ENCODE data around the gene USP10.

Gene USP10

GRCh38 chr16:84678541-84678940, 21.3 kb upstream of the USP10 start:
- H3K36me3 ChIP-seq, result no peaks in the 10 kb centered on the region
- no peaks in the 10 kb centered on the region; a peak in 1 of 22 replicates for H4K20me1 ChIP-seq
- no peak overlapping the region for H3K27ac ChIP-seq
- no peak for TF ChIP-seq Cebpa-rat (IDR thresholded peaks at IDR 0.05)
- no peaks in the 10 kb centered on the region for H3K9me3 ChIP-seq (replicated peaks in 1 of 11)
- no peaks in the 10 kb centered on the region for H3K27me3 ChIP-seq
- H3K9ac ChIP-seq, result no peak overlapping the region
- H3K4me1 ChIP-seq, result peaks cover 6 to 25% (median 16%) of the 10 kb centered on the region in 10 experiments
- no peak overlapping the region for H3K4me3 ChIP-seq
- no peak overlapping the region for H3K4me2 ChIP-seq

- peak overlapping the region in 7 of 11 experiments; percentile 5 to 58 (median 29); a peak in 12 of 22 replicates for H3K4me2 ChIP-seq
- H4K20me1 ChIP-seq, result no peaks in the 10 kb centered on the region
- no peak overlapping the region for H3K4me3 ChIP-seq
- no peak overlapping the region for H3K27ac ChIP-seq
- H3K9me3 ChIP-seq (replicated peaks in 1 of 11), result no peaks in the 10 kb centered on the region
- no peaks in the 10 kb centered on the region for H3K36me3 ChIP-seq
- no peak for TF ChIP-seq Cebpa-rat (IDR thresholded peaks at IDR 0.05)
- peaks cover 0 to 23% (median 11%) of the 10 kb centered on the region in 10 experiments; a peak in 12 of 20 replicates for H3K4me1 ChIP-seq
- no peaks in the 10 kb centered on the region for H3K27me3 ChIP-seq
- H3K9ac ChIP-seq, result no peak overlapping the region
Measured at GRCh38 chr16:84680165-84680842, 19.5 kb upstream of the USP10 start.

GRCh38 chr16:84680843-84681629, 18.8 kb upstream of the USP10 start:
- H3K27ac ChIP-seq, result no peak overlapping the region
- H3K27me3 ChIP-seq, result no peaks in the 10 kb centered on the region
- H3K4me3 ChIP-seq, result no peak overlapping the region
- H3K4me2 ChIP-seq, result peak overlapping the region in 7 of 11 experiments; percentile 5 to 58 (median 29); a peak in 11 of 22 replicates
- no peaks in the 10 kb centered on the region for H3K9me3 ChIP-seq (replicated peaks in 1 of 11)
- H3K9ac ChIP-seq, result no peak overlapping the region
- no peaks in the 10 kb centered on the region for H3K36me3 ChIP-seq
- TF ChIP-seq Cebpa-rat (IDR thresholded peaks at IDR 0.05), result no peak
- peaks cover 0 to 28% (median 13%) of the 10 kb centered on the region in 10 experiments; a peak in 12 of 20 replicates for H3K4me1 ChIP-seq
- H4K20me1 ChIP-seq, result no peaks in the 10 kb centered on the region

GRCh38 chr16:84683691-84684591, 15.9 kb upstream of the USP10 start:
- H3K36me3 ChIP-seq, result peaks cover 0 to 2% (median 0%) of the 10 kb centered on the region in 11 experiments; a peak in 1 of 22 replicates

GRCh38 chr16:84684592-84684965, 15.2 kb upstream of the USP10 start:
- H3K27ac ChIP-seq, result no peak overlapping the region
- H4K20me1 ChIP-seq, result no peaks in the 10 kb centered on the region
- peaks cover 0 to 4% (median 0%) of the 10 kb centered on the region in 11 experiments; a peak in 2 of 22 replicates for H3K36me3 ChIP-seq
- no peak for TF ChIP-seq Cebpa-rat (IDR thresholded peaks at IDR 0.05)
- peaks cover 22 to 62% (median 43%) of the 10 kb centered on the region in 10 experiments for H3K4me1 ChIP-seq
- H3K4me2 ChIP-seq, result no peak overlapping the region
- H3K9me3 ChIP-seq (replicated peaks in 1 of 11), result peaks cover 9 to 24% (median 17%) of the 10 kb centered on the region in 11 experiments; a peak in 21 of 22 replicates
- no peak overlapping the region for H3K4me3 ChIP-seq
- no peaks in the 10 kb centered on the region for H3K27me3 ChIP-seq
- H3K9ac ChIP-seq, result no peak overlapping the region

More at GRCh38 chr16:84683691-84684591, 15.9 kb upstream of the USP10 start:
- H3K27me3 ChIP-seq, result no peaks in the 10 kb centered on the region
- H3K9me3 ChIP-seq (replicated peaks in 1 of 11), result peaks cover 9 to 18% (median 10%) of the 10 kb centered on the region in 11 experiments; a peak in 21 of 22 replicates
- H3K4me2 ChIP-seq, result no peak overlapping the region
- peaks cover 22 to 58% (median 41%) of the 10 kb centered on the region in 10 experiments for H3K4me1 ChIP-seq
- H4K20me1 ChIP-seq, result no peaks in the 10 kb centered on the region
- H3K4me3 ChIP-seq, result no peak overlapping the region
- no peak overlapping the region for H3K27ac ChIP-seq
- TF ChIP-seq Cebpa-rat (IDR thresholded peaks at IDR 0.05), result no peak
- H3K9ac ChIP-seq, result no peak overlapping the region

GRCh38 chr16:84685210-84685609, 14.6 kb upstream of the USP10 start:
- Histone ChIP-seq H3K27ac (peak overlapping the region in 1 of 11 experiments; percentile 32; a peak in 1 of 22 replicates), H3K27me3 (no peaks in the 10 kb centered on the region), H3K4me2 (peak overlapping the region in 5 of 11 experiments; percentile 2 to 46 (median 8); a peak in 5 of 22 replicates), H3K36me3 (peaks cover 0 to 8% (median 0%) of the 10 kb centered on the region in 11 experiments; a peak in 2 of 22 replicates), H3K4me3 (no peak overlapping the region), H4K20me1 (no peaks in the 10 kb centered on the region), H3K9ac (no peak overlapping the region), H3K9me3 (replicated peaks in 1 of 11) (peaks cover 9 to 31% (median 22%) of the 10 kb centered on the region in 11 experiments; a peak in 21 of 22 replicates), H3K4me1 (peaks cover 22 to 62% (median 43%) of the 10 kb centered on the region in 10 experiments)
- no peak for TF ChIP-seq Cebpa-rat (IDR thresholded peaks at IDR 0.05)

- peak overlapping the region; percentile 7 to 85 (median 77); a peak in 21 of 22 replicates for H3K27ac ChIP-seq
- TF ChIP-seq Cebpa-rat (IDR thresholded peaks at IDR 0.05), result no peak
- no peaks in the 10 kb centered on the region for H4K20me1 ChIP-seq
- no peaks in the 10 kb centered on the region for H3K27me3 ChIP-seq
- peaks cover 30 to 70% (median 53%) of the 10 kb centered on the region in 10 experiments for H3K4me1 ChIP-seq
- H3K9me3 ChIP-seq (replicated peaks in 1 of 11), result peaks cover 9 to 46% (median 26%) of the 10 kb centered on the region in 11 experiments; a peak in 21 of 22 replicates
- peak overlapping the region in 9 of 11 experiments; percentile 18 to 61 (median 52); a peak in 14 of 22 replicates for H3K9ac ChIP-seq
- H3K36me3 ChIP-seq, result peaks cover 0 to 8% (median 0%) of the 10 kb centered on the region in 11 experiments; a peak in 2 of 22 replicates
- peak overlapping the region; percentile 35 to 78 (median 62) for H3K4me2 ChIP-seq
- peak overlapping the region in 1 of 10 experiments; percentile 22; a peak in 1 of 20 replicates for H3K4me3 ChIP-seq
Measured at GRCh38 chr16:84686707-84687298, 13.0 kb upstream of the USP10 start.

- Histone ChIP-seq H3K9ac (peak overlapping the region in 9 of 11 experiments; percentile 22 to 67 (median 58); a peak in 16 of 22 replicates), H3K27me3 (no peaks in the 10 kb centered on the region), H3K4me2 (peak overlapping the region; percentile 35 to 78 (median 62)), H3K4me1 (peaks cover 39 to 79% (median 62%) of the 10 kb centered on the region in 10 experiments), H4K20me1 (no peaks in the 10 kb centered on the region), H3K9me3 (replicated peaks in 1 of 11) (peaks cover 9 to 50% (median 33%) of the 10 kb centered on the region in 11 experiments; a peak in 21 of 22 replicates), H3K4me3 (no peak overlapping the region), H3K27ac (peak overlapping the region; percentile 7 to 85 (median 77); a peak in 21 of 22 replicates), H3K36me3 (peaks cover 0 to 8% (median 0%) of the 10 kb centered on the region in 11 experiments; a peak in 2 of 22 replicates)
- peak in 9 of 11 experiments; percentile 55 to 86 (median 74); a peak in 16 of 22 replicates for TF ChIP-seq Cebpa-rat (IDR thresholded peaks at IDR 0.05)
Measured at GRCh38 chr16:84687715-84688114, 12.1 kb upstream of the USP10 start.

Measured in BLaER1 treated with 17β-estradiol and CSF1 and Interleukin-3, amounts not matched to agents 10 nM and 100 nM (cell line).